GM21576 (cell line): Measurements from ENCODE around the gene AIF1L.
"Not testable (repeated sequence)": the region's sequence is repeated elsewhere in the genome, so short reads cannot be mapped to it uniquely, and the experiment has no call there.

Experiments used
- ATAC-seq: cut with Tn5 transposase; IDR thresholded peaks from one replicate; pipeline ENCODE4 v1.9.1; 2021; ENCODE audit warnings: mild to moderate bottlenecking, moderate library complexity; ENCODE audit not compliant: unreplicated experiment

AIF1L gene

DNA sequence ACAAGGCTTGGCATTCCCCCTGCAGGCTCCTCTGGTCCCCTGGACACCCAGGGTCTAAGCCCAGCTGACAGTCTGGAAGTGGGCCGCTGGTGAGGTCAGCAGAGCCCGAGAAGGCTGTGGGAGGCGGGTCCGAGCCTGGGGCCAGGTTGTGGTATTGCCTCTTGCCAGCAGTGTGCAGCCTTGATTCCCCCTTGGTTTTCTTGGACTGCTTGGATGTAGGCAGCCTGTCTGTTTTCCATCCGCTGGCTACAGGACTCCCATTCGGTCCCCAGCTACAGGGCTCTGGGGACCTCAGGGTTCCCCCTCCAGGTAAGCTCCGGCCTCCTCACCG, 1.6 kb downstream of the AIF1L start:
- ATAC-seq = no peak

- no peak for ATAC-seq
These were observed 2.2 kb downstream of the AIF1L start for GRCh38 chr9:131098391-131099101.

DNA sequence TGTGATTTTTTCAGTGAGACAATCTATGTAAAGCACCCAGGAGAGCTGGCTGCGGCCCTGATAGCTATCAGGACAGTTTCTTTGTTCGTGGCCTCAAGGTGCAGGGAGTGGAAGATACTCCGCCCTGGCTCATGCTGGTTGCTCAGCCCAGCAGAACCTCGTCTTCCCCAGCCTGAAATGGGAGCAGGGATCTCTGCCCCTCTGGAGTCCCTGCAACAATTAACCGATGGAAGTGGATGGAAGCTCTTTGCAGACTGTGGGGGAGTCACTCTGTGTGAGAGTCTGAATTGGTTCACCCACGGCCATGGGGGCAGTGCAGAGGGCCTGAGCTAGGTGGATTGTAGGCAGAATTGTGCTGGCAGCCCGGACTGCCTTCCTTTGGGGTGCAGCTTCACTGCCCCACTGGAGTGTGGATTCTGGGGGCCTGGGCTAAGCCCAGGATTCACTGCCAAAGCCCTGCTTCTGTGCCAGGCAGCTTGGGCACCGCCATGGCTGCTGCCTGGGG, 2.8 kb downstream of the AIF1L start:
- ATAC-seq = no peak

- ATAC-seq = not testable (repeated sequence)
These were observed 3.5 kb downstream of the AIF1L start for GRCh38 chr9:131099845-131100244.

GRCh38 chr9:131100445-131100844, 4.1 kb downstream of the AIF1L start:
- ATAC-seq = no peak

- no peak for ATAC-seq
These were observed 5.1 kb downstream of the AIF1L start for GRCh38 chr9:131101207-131101964.

- no peak for ATAC-seq
These were observed 6.7 kb downstream of the AIF1L start for GRCh38 chr9:131103024-131103423.

DNA sequence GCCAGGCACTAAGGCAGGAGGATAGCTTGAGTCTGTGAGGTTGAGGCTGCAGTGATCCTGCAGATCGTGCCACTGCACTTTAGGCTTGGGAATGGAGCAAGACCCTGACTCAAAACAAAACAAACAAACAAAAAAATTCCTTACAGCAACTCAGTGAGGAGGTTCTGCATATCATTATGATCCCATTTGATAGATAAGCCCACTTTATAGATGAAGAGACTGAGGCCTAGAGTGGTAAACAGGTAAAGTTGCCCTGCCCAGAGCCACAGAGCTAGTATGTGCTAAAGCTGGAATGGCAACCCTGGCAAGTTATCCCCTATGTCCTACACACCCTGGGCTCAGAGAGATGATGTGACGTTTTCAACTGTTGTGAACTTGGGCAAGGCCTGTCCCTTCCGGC, 7.2 kb downstream of the AIF1L start:
- ATAC-seq = no peak

DNA sequence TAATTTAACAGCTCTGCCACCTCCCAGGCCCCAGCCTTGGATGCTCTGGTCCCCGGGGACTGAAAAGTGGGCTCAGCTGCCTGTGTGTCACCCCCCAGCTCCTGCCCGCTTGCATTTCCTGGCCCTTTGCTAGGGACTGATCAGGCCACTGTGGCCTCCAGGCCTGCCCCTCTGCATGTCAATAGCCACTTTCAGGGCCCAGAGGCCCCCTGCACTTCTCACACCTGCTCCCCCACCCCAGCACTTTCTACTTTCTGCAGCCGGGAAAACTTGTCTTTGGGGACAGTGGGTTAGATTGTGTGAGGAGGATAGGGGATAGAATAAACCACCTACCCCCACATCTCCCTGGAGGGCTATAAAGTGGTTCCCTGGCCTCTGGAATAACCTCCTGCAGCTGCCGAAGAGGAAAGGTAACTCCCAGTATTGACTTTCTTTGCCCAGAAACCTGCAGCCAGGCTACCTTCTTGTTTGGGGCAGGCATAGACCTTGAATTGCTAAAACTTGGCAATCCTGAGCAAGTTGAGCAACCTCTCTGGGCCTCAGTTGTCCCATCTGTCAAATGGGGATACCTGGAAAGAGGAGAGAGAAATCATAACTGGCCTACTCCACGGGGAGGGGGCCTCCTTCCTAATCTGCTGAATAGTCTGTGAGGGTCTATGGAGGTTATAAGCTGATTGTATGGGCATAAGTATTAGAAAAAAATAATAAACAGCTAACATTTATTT, 7.8 kb downstream of the AIF1L start:
- ATAC-seq = no peak

DNA sequence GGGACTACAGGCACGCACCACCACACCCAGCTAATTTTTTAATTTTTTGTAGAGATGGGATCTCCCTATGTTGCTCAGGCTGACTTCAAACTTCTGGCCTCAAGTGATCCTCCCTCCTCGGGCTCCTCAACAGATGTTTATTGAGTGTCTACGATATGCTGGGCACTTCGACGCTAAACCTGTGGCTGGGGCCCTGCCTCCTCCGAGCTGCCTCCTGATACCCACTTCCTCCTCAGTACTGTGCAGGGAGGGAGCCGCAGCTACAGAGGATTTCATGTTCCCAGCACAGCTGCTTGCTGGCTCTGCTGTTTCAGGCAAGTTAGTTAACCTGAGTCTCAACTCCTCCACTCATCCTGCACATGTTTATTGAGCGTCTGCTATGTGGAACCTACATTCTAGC, 9.6 kb downstream of the AIF1L start:
- no peak for ATAC-seq

DNA sequence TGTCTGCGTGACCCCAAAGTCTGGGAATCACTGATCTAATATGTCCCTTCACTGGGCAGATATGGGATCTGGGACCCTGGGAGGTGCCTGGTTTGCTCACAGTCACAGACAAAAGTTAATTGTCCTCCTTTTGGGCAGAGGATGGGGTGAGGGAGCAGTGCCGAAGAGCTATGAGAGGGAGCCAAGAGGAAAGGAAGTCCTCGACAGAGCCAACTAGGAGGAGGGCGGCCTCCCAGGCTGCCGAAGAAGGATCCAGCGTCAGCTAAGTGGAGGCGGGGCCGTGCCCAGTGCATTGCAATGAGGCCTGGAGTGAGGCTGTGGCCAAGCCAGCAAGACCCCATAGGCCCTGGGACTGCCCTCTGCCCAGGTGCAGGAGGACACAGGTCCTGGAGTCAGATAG, 11.4 kb downstream of the AIF1L start:
- no peak for ATAC-seq

DNA sequence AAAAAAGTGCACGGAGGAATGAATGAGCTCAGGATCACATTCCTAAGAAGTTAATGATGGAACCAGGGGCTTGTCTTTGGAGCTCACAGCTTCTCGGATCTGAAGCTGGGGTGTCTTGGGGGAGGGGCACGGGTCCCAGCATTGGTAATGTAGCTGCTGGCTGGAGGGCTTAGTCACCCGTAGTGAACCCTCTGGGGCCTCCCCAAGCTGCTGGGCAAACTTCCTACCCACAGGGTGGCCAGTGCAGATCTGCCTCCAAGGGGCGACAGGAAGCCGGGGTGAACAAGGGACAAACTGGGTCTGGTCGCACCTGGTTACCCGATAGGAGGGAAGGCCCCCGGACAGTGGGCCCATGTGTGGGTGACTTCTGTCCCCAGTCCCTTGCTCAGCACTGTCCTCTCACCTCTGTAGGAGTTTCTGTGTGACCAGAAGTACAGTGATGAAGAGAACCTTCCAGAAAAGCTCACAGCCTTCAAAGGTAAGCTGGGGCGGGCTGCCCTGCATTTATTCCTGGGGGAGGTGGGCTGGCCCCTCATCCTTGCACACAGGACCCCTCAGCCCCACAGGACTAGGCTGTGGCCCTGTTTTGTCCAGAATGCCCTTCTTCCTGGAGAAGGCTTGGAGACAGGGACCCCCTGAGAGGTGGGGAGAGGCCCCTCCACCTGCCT, 15.0 kb downstream of the AIF1L start:
- no peak for ATAC-seq

GRCh38 chr9:131111854-131112311, 15.6 kb downstream of the AIF1L start:
- ATAC-seq = no peak

- ATAC-seq = no peak
These were observed 16.2 kb downstream of the AIF1L start for GRCh38 chr9:131112374-131113154.

DNA sequence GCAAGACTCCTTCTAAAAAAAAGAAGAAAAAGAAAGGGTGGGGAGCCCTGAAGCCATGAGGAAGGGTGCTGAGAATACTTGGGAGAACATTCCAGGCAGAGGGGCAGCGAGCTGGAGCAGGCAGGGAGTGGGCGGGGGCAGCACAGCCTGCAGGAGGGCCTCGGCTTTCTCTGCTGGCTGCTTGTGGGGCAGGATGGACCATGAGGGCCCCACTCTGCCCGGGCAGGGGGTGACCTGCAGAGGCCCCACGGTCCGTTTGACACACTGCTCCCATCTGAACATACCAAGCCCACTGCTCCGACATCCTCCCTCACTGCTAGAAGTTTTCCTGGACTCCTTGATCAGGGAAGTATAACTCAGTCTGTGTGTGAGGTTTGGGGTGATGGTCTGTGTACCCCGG, 17.3 kb downstream of the AIF1L start:
- ATAC-seq = no peak

DNA sequence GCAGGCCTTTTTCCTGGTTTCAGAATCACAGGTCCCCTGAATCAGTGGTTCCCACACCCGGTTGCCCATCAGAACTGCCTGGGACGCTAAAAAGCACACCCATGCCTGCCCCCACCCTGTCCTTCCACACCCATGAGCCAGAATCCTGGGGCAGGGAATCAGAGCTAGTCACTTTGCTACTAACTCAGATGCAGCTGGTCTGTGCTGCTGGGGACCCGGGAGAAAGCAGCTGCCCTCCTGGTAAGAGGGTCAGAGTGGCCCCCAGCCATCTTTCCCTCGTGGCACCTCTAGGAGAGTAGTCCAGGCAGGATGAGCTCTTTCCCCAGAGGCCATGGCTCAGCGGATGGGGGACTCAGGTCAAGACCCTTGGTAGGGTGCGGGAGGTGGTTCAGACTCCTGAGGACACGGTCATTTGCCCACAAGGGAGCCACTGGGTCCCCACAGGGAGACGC, 17.8 kb downstream of the AIF1L start:
- ATAC-seq = no peak

DNA sequence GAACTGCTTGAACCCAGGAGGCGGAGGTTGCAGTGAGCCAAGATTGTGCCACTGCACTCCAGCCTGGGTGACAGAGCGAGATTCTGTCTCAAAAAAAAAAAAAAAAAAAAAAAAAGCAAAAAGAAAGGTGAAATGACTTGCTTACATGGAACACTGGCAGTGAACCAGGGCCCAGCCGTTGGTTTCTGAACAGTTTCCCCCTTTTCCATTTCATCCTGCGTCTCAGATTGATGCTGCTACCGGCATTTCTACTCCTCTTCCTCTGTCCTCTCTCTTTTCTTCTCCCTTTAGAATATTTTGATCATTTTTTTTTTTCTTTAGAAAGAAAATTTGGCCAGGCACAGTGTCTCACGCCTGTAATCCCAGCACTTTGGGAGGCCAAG, 19.0 kb downstream of the AIF1L start:
- not testable (repeated sequence) for ATAC-seq

- ATAC-seq = no peak
These were observed 20.2 kb downstream of the AIF1L start for GRCh38 chr9:131116281-131117120.

DNA sequence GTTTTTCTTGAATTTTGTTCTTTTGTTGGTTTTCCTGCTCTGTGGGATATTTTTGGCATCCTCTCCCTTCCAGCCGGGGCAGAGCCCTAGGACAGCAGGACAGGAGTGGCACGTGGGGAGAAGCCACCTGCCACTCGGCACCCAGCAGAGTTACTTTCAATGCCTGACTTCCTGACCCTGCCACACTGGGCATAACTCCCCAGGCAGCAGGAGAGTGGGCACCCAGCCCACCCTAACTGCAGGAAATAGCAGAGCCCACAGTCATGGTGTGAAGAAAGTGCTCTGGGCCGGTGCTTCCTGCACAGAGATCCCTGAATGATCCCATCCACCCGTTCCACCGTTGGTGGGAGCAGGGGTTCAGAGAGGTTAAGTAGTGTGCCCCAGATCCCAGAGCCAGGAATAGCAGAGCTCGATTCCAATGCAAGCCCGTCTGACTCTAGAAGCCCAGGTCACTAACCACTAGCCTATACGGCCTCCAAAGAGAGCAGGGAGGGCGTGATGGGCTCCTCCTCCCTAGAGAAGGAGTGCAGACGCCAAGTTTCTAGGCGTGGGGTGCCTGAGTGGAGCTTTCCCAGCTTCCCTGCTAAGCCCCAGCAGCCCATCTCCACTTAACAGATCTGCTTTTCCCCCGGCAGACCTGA, 20.9 kb downstream of the AIF1L start:
- no peak for ATAC-seq
